Left ventricle myocardium inferior (tissue), 1 donor: Measurements from ENCODE around the gene SLC14A1. TPM values are rescaled to one million over a fixed set of nuclear protein-coding genes. Genes with fewer than 3 reads are reported as not detected.
A peak's percentile ranks its signal among the peaks of the same experiment; 100 is the strongest.

Experiments used
- DNase-seq: peaks from one replicate; pipeline ENCODE4 v3.0.0-alpha.2; 2020
- H3K27ac ChIP-seq: fragments of 200-600 bp; replicated peaks from 2 replicates; pipeline ENCODE4 v1.8.0; 2021
- H3K27me3 ChIP-seq: fragments of 200-600 bp; 2 replicates; pipeline ENCODE4 v1.8.0; 2021; ENCODE audit warnings: low read depth
- H3K36me3 ChIP-seq: fragments of 200-600 bp; 2 replicates; pipeline ENCODE4 v1.8.0; 2021
- H3K4me1 ChIP-seq: fragments of 200-600 bp; 2 replicates; pipeline ENCODE4 v1.8.0; 2021
- H3K4me3 ChIP-seq: fragments of 200-600 bp; 2 replicates; pipeline ENCODE4 v1.8.0; 2021; ENCODE audit warnings: mild to moderate bottlenecking, moderate library complexity
- H3K9me3 ChIP-seq: fragments of 200-600 bp; replicated peaks from 2 replicates; pipeline ENCODE4 v1.8.0; 2021
- intact Hi-C: fragments of 100-400 bp; cut with micrococcal nuclease; formaldehyde crosslinking; loops from one replicate; pipeline ENCODE4 v1.11.0; 2022
- total RNA-seq: library from RNA; stranded (reverse); fragmentation: NEBNext Ultra II Directional; extraction: Animal tissue kit (Norgen Biotek cat#: 25700); gene quantifications from one replicate; pipeline ENCODE4 v1.2.1, GENCODE V29; 2021
- TF ChIP-seq, protein P1 (sequence below): fragments of 200-600 bp; IDR thresholded peaks from 2 replicates; pipeline ENCODE4 v1.8.0; 2021; ENCODE audit warnings: antibody characterized with exemption, mild to moderate bottlenecking, borderline replicate concordance
- donor health status: DM: no; HTN: yes; CAD: no; lungs with severe emphysema.

Gene SLC14A1
- total RNA-seq, 1 donor from 2014 or later, result 22.1 TPM

DNA sequence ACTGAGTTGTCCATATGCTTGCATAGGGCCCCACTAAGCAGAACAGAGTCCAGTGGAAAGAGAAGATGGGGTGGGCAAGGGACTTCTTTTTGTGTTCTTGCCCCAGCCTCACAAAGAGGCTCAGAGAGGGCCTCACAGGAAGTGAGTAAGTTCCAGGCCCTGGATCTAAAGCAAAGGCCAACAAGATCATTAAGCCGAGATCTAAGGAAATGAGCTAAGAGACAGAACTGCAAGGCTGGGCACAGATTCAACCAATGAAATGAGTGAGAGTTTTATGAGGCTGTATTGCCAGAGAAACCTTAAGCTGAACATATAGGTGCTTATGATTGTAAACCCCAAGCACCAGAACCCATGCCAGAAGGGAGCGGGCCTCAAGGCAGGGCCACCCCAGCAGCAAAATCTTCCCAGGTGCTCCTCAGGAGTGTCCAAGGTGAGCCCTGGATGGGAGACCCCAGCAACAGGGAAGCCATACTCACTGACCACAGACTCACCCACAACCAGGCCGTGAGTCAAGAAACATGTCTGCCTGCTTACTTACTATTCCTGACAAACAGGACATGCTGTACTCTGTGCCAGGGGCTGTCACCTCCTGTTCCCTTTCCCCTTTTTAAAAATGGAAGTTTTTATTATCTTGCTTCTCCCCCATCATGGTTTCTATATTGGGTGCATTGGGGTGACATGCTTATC, 40.2 kb downstream of the SLC14A1 start:
- Histone ChIP-seq H3K36me3 (no peaks in the 10 kb centered on the region), H3K27me3 (no peaks in the 10 kb centered on the region), H3K4me1 (peaks cover 28% of the 10 kb centered on the region), H3K27ac (peak overlapping the region; percentile 60), H3K9me3 (no peaks in the 10 kb centered on the region), H3K4me3 (no peak overlapping the region)
- TF ChIP-seq, protein P1, sequence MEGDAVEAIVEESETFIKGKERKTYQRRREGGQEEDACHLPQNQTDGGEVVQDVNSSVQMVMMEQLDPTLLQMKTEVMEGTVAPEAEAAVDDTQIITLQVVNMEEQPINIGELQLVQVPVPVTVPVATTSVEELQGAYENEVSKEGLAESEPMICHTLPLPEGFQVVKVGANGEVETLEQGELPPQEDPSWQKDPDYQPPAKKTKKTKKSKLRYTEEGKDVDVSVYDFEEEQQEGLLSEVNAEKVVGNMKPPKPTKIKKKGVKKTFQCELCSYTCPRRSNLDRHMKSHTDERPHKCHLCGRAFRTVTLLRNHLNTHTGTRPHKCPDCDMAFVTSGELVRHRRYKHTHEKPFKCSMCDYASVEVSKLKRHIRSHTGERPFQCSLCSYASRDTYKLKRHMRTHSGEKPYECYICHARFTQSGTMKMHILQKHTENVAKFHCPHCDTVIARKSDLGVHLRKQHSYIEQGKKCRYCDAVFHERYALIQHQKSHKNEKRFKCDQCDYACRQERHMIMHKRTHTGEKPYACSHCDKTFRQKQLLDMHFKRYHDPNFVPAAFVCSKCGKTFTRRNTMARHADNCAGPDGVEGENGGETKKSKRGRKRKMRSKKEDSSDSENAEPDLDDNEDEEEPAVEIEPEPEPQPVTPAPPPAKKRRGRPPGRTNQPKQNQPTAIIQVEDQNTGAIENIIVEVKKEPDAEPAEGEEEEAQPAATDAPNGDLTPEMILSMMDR, result no peak
- DNase-seq, result no peak
- intact Hi-C loops, result no loop called here

DNA sequence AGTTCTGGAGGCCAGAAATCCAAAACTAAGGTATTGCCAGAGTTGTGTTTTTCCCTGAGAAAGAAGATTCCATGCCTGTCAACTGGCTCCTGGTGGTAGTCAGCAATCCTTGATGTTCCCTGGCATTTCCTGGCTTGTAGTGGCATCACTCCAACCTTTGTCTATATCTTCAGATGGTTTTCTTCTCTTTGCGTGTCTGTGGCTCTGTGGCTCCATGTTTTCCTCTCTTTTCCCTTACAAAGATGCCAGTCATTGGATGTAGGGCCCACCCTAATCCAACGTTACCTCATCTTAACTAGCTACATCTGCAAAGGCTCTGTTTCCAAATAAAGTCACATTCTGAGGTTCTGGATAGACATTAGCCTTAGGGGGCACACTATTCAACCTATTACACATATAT, 41.8 kb downstream of the SLC14A1 start:
- no peaks in the 10 kb centered on the region for H3K27me3 ChIP-seq
- intact Hi-C loops, result no loop called here
- TF ChIP-seq, protein P1, result no peak

DNA sequence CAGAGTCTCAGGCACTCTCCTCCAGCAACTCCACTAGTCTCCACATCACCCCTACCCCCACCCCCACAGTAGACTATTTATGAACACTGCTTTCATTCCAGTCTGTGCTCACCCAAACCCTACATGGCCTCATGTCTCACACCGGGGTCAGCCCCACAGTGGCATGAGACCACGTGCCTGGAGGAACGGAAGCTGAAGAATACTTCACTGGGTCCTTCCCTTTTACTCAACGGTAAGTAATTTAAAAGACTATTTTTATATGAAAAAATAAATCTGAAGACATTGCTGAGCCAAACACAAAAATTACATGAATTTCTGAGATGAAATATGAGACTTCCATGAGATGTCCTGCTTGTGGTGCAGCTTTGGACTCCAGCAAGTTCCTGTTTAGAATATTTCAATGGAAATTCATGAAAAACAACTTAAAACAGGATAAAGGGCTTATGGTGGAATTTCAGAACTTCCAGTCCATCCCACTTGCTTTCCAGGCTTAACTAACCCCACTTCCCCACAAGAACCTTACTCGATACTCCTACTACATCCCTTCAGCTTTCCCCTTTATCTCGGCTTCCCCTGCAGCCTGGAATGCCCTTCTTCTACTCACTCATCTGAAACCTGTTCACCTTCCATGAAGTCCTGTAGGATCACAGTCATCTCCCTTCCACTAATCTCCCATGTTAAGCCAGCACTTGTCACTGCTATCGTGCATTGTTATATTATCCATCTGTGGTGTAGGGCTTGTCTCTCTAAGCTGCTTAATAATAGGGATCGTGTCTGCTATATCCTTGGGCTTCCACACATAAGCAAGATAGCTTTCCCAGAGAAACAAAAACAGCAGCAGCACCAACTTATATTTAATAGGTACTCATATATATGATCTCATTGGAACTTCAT, 47.9 kb downstream of the SLC14A1 start:
- intact Hi-C loops, result no loop called here
- no peak for DNase-seq
- Histone ChIP-seq H3K27ac (no peak overlapping the region), H3K9me3 (no peaks in the 10 kb centered on the region), H3K36me3 (no peaks in the 10 kb centered on the region), H3K27me3 (peaks cover 7% of the 10 kb centered on the region), H3K4me3 (no peak overlapping the region), H3K4me1 (peaks cover 14% of the 10 kb centered on the region)
- TF ChIP-seq, protein P1, result no peak

More for the DNA sequence above, 41.8 kb downstream of the SLC14A1 start:
- no peaks in the 10 kb centered on the region for H3K36me3 ChIP-seq
- peaks cover 26% of the 10 kb centered on the region for H3K4me1 ChIP-seq
- DNase-seq, result no peak
- no peak overlapping the region for H3K4me3 ChIP-seq
- no peak overlapping the region for H3K27ac ChIP-seq
- H3K9me3 ChIP-seq, result no peaks in the 10 kb centered on the region

DNA sequence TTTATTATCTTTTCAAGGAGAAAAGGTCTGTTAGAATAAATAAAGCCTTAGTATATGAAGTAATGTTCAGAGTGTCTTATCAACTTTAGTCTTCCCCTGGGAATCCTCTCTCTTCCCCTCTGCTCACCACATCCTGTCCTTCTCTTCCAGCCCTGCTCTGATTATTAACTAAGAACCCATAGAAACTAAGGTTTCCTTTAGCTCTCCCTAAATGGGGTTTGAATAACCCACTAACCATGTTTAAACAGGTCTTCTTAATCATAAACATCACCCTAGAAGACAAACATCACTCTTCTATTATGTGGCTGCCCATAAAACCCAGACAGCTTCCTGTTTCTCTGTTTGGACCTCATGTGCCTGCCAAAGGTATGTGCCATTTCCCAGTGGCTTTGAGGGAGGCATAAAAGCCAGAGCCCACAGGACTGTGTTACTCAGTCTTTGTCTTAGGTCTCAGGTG, 50.1 kb downstream of the SLC14A1 start:
- peaks cover 7% of the 10 kb centered on the region for H3K27me3 ChIP-seq
- no peak for DNase-seq
- H3K36me3 ChIP-seq, result no peaks in the 10 kb centered on the region
- no peaks in the 10 kb centered on the region for H3K9me3 ChIP-seq
- no peak overlapping the region for H3K27ac ChIP-seq
- TF ChIP-seq, protein P1, result no peak
- H3K4me1 ChIP-seq, result peaks cover 14% of the 10 kb centered on the region
- H3K4me3 ChIP-seq, result no peak overlapping the region
- intact Hi-C loops, result no loop called here

DNA sequence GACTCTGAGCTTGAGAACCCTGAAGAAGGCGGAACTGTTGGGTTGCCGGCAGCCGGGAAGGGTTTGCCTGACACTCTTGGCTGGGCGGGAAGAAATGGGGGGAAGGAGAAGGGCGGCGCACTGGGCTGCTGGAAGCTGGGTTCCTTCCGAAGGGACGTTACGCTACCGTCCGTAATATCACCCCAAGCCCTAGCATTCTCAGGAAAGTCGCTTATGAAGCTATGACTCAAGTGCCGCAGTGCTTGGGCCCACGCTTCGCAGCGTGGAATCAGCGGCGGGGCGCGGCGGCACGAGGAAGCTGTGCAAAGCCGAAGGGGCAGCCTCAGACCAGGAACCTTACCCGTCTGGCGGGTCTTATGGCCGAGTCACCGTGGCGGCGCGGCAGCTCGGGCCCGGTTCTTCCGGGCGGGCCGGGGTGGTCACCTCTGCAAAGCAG, 51.3 kb downstream of the SLC14A1 start:
- peak; percentile 80 for DNase-seq
- H3K4me1 ChIP-seq, result peaks cover 18% of the 10 kb centered on the region
- TF ChIP-seq, protein P1, result no peak
- H3K9me3 ChIP-seq, result no peaks in the 10 kb centered on the region
- peaks cover 7% of the 10 kb centered on the region for H3K27me3 ChIP-seq
- peak overlapping the region; percentile 73 for H3K4me3 ChIP-seq
- peak overlapping the region; percentile 88 for H3K27ac ChIP-seq
- no peaks in the 10 kb centered on the region for H3K36me3 ChIP-seq
- intact Hi-C loops, result no loop called here
